Measurements from ENCODE around the gene MEMO1.

DNA sequence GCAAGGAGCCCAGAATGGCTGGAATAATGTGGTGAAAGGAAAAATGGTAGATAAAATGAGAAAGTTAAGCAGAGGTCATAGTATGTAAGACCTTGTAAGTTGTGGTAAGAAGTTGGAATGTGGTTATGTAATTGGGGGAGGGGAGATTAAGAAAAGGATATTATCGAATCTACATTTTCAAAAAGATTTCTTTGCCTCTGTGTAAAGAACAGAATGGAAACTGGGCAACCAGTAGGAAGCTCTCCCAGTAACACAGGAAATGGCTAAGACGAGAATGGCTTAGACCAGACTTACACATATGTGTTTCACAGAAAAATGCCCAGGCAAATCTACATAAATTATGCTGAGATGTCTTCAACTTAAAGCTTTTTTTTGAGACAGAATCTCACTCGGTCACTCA lies 13.2 kb downstream of the MEMO1 start:
- TF ChIP-seq, protein P1, sequence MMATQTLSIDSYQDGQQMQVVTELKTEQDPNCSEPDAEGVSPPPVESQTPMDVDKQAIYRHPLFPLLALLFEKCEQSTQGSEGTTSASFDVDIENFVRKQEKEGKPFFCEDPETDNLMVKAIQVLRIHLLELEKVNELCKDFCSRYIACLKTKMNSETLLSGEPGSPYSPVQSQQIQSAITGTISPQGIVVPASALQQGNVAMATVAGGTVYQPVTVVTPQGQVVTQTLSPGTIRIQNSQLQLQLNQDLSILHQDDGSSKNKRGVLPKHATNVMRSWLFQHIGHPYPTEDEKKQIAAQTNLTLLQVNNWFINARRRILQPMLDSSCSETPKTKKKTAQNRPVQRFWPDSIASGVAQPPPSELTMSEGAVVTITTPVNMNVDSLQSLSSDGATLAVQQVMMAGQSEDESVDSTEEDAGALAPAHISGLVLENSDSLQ (IDR thresholded peaks at IDR 0.05), result no peak
- no peak for TF ChIP-seq ZNF384 (IDR thresholded peaks at IDR 0.05)
- no peak for TF ChIP-seq SUZ12 (IDR thresholded peaks at IDR 0.05)
- no peak for TF ChIP-seq FOXA1 (IDR thresholded peaks at IDR 0.05)
- no peak for TF ChIP-seq SP1 (IDR thresholded peaks at IDR 0.05)
- no peak for TF ChIP-seq BHLHE40 (IDR thresholded peaks at IDR 0.05; ENCODE audit: borderline replicate concordance)
